Large intestine (tissue), 3 donors: ENCODE measurements around the gene RENBP. TPM values are rescaled to one million over a fixed set of nuclear protein-coding genes. Genes with fewer than 3 reads are reported as not detected.

Source experiments
- DNase-seq, 2 donors: peaks; one replicate each; pipeline versions ENCODE4 v3.0.0 to v3.0.0-alpha.2; 2013
- H3K27ac ChIP-seq: one replicate; pipeline ENCODE4 v1.5.1; 2013; ENCODE audit warnings: low read length
- H3K27me3 ChIP-seq: 2 replicates; pipeline ENCODE4 v1.6.1; 2013; ENCODE audit warnings: low read length; ENCODE audit not compliant: control insufficient read depth, insufficient read depth
- H3K36me3 ChIP-seq: 2 replicates; pipeline ENCODE4 v1.6.1; 2013; ENCODE audit warnings: low read length; ENCODE audit not compliant: control insufficient read depth, insufficient read depth
- H3K4me1 ChIP-seq: one replicate; pipeline ENCODE4 v1.6.1; 2013; ENCODE audit warnings: low read length; ENCODE audit not compliant: control insufficient read depth, insufficient read depth
- H3K4me3 ChIP-seq: one replicate; pipeline ENCODE4 v1.5.1; 2013; ENCODE audit warnings: low read length
- H3K9me3 ChIP-seq: one replicate; pipeline ENCODE4 v1.6.1; 2013; ENCODE audit warnings: mild to moderate bottlenecking, low read depth, low read length, moderate library complexity; ENCODE audit not compliant: control insufficient read depth
- WGBS: methylation state at CpG from one replicate; pipeline ENCODE4 v1.1.5; 2013; ENCODE audit warnings: low lambda C conversion rate; ENCODE audit not compliant: insufficient coverage; 5-methylcytosine and 5-hydroxymethylcytosine counted together
- polyA plus RNA-seq: library from polyadenylated mRNA; unstranded; fragments of 120-200 nt; gene quantifications from one replicate; pipeline ENCODE4 v1.2.1, GENCODE V29; 2013

The RENBP gene
- polyA plus RNA-seq, 1 donor, result 85.8 TPM

GRCh38 chrX:153934148-153934761 is 10.2 kb downstream of the RENBP start:
- no CpG with 5 or more reads among the region's 33 CpGs for WGBS
- peaks cover 14% of the 10 kb centered on the region for H3K4me1 ChIP-seq
- H3K4me3 ChIP-seq, result peak overlapping the region; percentile 63
- no peak for DNase-seq
- peaks cover 32% of the 10 kb centered on the region for H3K36me3 ChIP-seq
- H3K9me3 ChIP-seq, result no peaks in the 10 kb centered on the region
- H3K27me3 ChIP-seq, result no peaks in the 10 kb centered on the region
- no peak overlapping the region for H3K27ac ChIP-seq

DNA sequence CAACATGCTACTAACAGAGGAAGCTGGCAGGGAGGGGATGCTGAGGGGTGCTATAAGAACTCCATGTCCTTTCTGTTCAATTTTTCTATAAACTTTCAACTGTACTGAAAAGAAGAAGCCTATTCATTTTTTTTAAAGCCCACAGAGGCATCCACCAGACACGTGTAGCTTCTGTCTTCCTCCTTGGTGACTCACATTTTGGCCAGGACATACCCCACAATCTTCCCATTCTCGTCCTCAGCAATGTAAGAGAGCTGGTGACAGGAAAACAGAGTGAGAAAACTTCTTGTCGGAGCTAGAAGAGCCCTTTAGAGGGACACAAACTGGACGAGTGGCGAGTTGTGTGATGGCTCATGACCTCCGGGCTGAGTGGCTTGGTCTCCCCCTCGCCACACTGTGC is 10.7 kb downstream of the RENBP start:
- no peak overlapping the region for H3K27ac ChIP-seq
- peak overlapping the region; percentile 63 for H3K4me3 ChIP-seq
- H3K4me1 ChIP-seq, result peaks cover 19% of the 10 kb centered on the region
- peaks cover 30% of the 10 kb centered on the region for H3K36me3 ChIP-seq
- no peaks in the 10 kb centered on the region for H3K27me3 ChIP-seq
- no peak for DNase-seq
- no peaks in the 10 kb centered on the region for H3K9me3 ChIP-seq
- no CpG with 5 or more reads among the region's 7 CpGs for WGBS

GRCh38 chrX:153932220-153932915 is 12.1 kb downstream of the RENBP start:
- Histone ChIP-seq H3K36me3 (peaks cover 30% of the 10 kb centered on the region), H3K4me3 (no peak overlapping the region), H3K4me1 (peaks cover 19% of the 10 kb centered on the region), H3K9me3 (no peaks in the 10 kb centered on the region), H3K27ac (no peak overlapping the region), H3K27me3 (no peaks in the 10 kb centered on the region)
- no peak for DNase-seq
- WGBS, result no CpG with 5 or more reads among the region's 13 CpGs

- Histone ChIP-seq H3K4me1 (peaks cover 24% of the 10 kb centered on the region), H3K27ac (no peak overlapping the region), H3K4me3 (no peak overlapping the region), H3K27me3 (no peaks in the 10 kb centered on the region), H3K36me3 (peaks cover 30% of the 10 kb centered on the region), H3K9me3 (no peaks in the 10 kb centered on the region)
- WGBS, result no CpG with 5 or more reads among the region's 13 CpGs
- DNase-seq, result no peak
Observed at GRCh38 chrX:153931748-153932147, 12.7 kb downstream of the RENBP start.

DNA sequence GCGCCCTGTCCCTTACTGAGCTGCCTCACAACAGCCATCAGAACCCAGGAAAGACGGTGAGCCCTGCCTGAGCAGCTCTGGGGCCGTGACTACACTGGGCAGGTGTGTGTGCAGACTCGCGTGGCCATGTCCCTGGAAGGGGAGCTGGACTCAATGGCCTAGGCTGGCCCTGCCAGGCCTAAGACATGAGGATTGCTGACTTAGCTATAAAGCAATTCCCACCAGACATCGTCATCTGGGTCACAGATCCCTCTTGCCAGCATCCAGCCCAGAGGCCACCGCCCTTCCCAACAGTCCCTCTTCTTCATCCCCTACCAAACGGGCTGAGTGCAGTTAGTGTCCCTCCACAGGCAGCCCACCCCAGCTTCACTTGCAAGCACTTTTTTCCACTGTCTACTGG is 13.3 kb downstream of the RENBP start:
- peaks cover 29% of the 10 kb centered on the region for H3K4me1 ChIP-seq
- WGBS, result no CpG with 5 or more reads among the region's 8 CpGs
- no peak overlapping the region for H3K4me3 ChIP-seq

GRCh38 chrX:153930011-153930910 is 14.2 kb downstream of the RENBP start:
- Histone ChIP-seq H3K9me3 (no peaks in the 10 kb centered on the region), H3K4me3 (no peak overlapping the region), H3K27ac (no peak overlapping the region), H3K27me3 (no peaks in the 10 kb centered on the region), H3K36me3 (peaks cover 30% of the 10 kb centered on the region), H3K4me1 (peaks cover 30% of the 10 kb centered on the region)
- no peak for DNase-seq
- no CpG with 5 or more reads among the region's 31 CpGs for WGBS

More for the DNA sequence above, 13.3 kb downstream of the RENBP start:
- no peaks in the 10 kb centered on the region for H3K27me3 ChIP-seq
- no peak for DNase-seq
- H3K9me3 ChIP-seq, result no peaks in the 10 kb centered on the region
- H3K36me3 ChIP-seq, result peaks cover 30% of the 10 kb centered on the region
- no peak overlapping the region for H3K27ac ChIP-seq

GRCh38 chrX:153929576-153929975 is 14.9 kb downstream of the RENBP start:
- Histone ChIP-seq H3K27ac (no peak overlapping the region), H3K36me3 (peaks cover 30% of the 10 kb centered on the region), H3K27me3 (no peaks in the 10 kb centered on the region), H3K9me3 (no peaks in the 10 kb centered on the region), H3K4me3 (no peak overlapping the region), H3K4me1 (peaks cover 34% of the 10 kb centered on the region)
- no CpG with 5 or more reads among the region's 10 CpGs for WGBS
- DNase-seq, result no peak

GRCh38 chrX:153928846-153929245 is 15.6 kb downstream of the RENBP start:
- Histone ChIP-seq H3K27me3 (no peaks in the 10 kb centered on the region), H3K9me3 (no peaks in the 10 kb centered on the region), H3K36me3 (peaks cover 30% of the 10 kb centered on the region), H3K27ac (peak overlapping the region; percentile 81), H3K4me1 (peaks cover 37% of the 10 kb centered on the region), H3K4me3 (no peak overlapping the region)
- no peak for DNase-seq
- no CpG with 5 or more reads among the region's 9 CpGs for WGBS

- no peaks in the 10 kb centered on the region for H3K27me3 ChIP-seq
- DNase-seq, result peak; percentile 98
- H3K27ac ChIP-seq, result peak overlapping the region; percentile 90
- peaks cover 34% of the 10 kb centered on the region for H3K4me1 ChIP-seq
- no peaks in the 10 kb centered on the region for H3K9me3 ChIP-seq
- peak overlapping the region; percentile 64 for H3K4me3 ChIP-seq
- no CpG with 5 or more reads among the region's 76 CpGs for WGBS
- peaks cover 30% of the 10 kb centered on the region for H3K36me3 ChIP-seq
Observed at GRCh38 chrX:153927922-153928760, 16.3 kb downstream of the RENBP start.

GRCh38 chrX:153927672-153927921 is 16.8 kb downstream of the RENBP start:
- Histone ChIP-seq H3K36me3 (peaks cover 27% of the 10 kb centered on the region), H3K9me3 (no peaks in the 10 kb centered on the region), H3K27ac (peak overlapping the region; percentile 90), H3K4me1 (peaks cover 34% of the 10 kb centered on the region), H3K4me3 (peak overlapping the region; percentile 64), H3K27me3 (no peaks in the 10 kb centered on the region)
- WGBS, result no CpG with 5 or more reads among the region's 8 CpGs
- no peak for DNase-seq
